PFSK-1 (cell line): ENCODE measurements around the gene DNAH7.

Experiments
- FOXP2 ChIP-seq: optimal IDR thresholded peaks from 2 replicates; pipeline ENCODE3; 2011; ENCODE audit warnings: borderline replicate concordance, control low read depth, inconsistent platforms; ENCODE audit not compliant: insufficient read depth; ENCODE audit errors: extremely low read length, extremely low read depth
- POLR2AphosphoS5 ChIP-seq: IDR thresholded peaks from 2 replicates; pipeline ENCODE4 v1.6.1; 2012; ENCODE audit warnings: low read depth, mild to moderate bottlenecking, control low read depth, low read length, moderate library complexity
- SIN3A ChIP-seq: IDR thresholded peaks from 2 replicates; pipeline ENCODE4 v1.6.1; 2012; ENCODE audit warnings: mild to moderate bottlenecking, low read length, moderate library complexity, borderline replicate concordance; ENCODE audit not compliant: insufficient read depth
- TAF1 ChIP-seq: IDR thresholded peaks from 2 replicates; pipeline ENCODE4 v1.6.1; 2012; ENCODE audit warnings: low read length, control low read depth, borderline replicate concordance; ENCODE audit not compliant: insufficient read depth
- TF ChIP-seq, protein P1 (sequence below), 2 experiments: IDR thresholded peaks; 2 replicates each; pipeline versions ENCODE4 v1.6.1 to v1.8.0; 2011 to 2012; ENCODE audit warnings: low read depth in 2 of 2, low read length in 2 of 2, control low read depth in 1 of 2, inconsistent platforms in 1 of 2, mild to moderate bottlenecking in 1 of 2, moderate library complexity in 1 of 2; ENCODE audit not compliant: insufficient read depth in 1 of 2

Gene DNAH7

GRCh38 chr2:195985741-195986140 lies 82.9 kb downstream of the DNAH7 start:
- TF ChIP-seq POLR2AphosphoS5, result no peak
- TF ChIP-seq SIN3A, result no peak

DNA sequence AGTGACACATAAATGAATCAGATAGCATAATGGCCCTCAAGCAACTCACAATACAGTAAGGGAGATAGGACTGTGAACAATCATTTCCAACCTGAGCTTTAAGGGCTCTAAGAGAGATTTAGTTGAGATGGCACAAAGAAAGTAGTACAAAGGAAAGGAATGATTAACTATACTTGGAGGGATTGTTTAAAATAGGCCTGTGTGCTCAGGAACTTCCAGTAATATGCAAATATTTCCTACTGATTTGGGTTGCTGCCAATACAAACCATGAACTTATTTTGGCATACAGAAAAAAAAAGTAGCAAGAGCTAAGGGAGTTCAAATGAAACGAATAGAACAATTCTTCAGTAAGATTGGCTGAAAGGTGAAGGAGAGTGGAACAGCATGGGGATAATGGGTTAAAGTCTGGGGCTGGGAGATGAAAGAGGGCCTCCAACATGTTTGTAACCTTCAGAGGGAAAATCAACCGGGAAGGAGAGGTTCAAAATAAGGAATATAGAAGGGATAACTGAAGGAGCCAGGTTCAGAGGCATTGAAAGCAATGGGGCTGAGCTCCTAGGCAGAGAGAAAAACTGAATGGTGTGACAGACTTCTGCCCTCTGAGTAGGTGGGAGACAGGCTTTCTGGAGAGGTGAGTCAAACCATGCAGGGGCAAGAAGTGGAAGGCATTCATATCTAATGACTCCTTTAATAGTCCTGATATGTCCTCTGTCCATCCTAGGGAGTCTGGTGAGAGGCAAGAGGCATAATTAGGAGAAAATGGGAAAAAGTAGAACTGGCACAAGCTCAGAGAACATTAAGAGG lies 83.5 kb downstream of the DNAH7 start:
- no peak for TF ChIP-seq TAF1
- no peak for TF ChIP-seq SIN3A
- TF ChIP-seq FOXP2, result no peak
- TF ChIP-seq POLR2AphosphoS5, result no peak
- TF ChIP-seq, protein P1, sequence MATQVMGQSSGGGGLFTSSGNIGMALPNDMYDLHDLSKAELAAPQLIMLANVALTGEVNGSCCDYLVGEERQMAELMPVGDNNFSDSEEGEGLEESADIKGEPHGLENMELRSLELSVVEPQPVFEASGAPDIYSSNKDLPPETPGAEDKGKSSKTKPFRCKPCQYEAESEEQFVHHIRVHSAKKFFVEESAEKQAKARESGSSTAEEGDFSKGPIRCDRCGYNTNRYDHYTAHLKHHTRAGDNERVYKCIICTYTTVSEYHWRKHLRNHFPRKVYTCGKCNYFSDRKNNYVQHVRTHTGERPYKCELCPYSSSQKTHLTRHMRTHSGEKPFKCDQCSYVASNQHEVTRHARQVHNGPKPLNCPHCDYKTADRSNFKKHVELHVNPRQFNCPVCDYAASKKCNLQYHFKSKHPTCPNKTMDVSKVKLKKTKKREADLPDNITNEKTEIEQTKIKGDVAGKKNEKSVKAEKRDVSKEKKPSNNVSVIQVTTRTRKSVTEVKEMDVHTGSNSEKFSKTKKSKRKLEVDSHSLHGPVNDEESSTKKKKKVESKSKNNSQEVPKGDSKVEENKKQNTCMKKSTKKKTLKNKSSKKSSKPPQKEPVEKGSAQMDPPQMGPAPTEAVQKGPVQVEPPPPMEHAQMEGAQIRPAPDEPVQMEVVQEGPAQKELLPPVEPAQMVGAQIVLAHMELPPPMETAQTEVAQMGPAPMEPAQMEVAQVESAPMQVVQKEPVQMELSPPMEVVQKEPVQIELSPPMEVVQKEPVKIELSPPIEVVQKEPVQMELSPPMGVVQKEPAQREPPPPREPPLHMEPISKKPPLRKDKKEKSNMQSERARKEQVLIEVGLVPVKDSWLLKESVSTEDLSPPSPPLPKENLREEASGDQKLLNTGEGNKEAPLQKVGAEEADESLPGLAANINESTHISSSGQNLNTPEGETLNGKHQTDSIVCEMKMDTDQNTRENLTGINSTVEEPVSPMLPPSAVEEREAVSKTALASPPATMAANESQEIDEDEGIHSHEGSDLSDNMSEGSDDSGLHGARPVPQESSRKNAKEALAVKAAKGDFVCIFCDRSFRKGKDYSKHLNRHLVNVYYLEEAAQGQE (IDR thresholded peaks at IDR 0.05; ENCODE audit: insufficient read depth in 1 of 2, low read depth in 2 of 2, low read length in 2 of 2), result no peak

GRCh38 chr2:195967336-195967735 lies 101.3 kb downstream of the DNAH7 start:
- no peak for TF ChIP-seq FOXP2
- TF ChIP-seq POLR2AphosphoS5, result no peak
- TF ChIP-seq, protein P1 (IDR thresholded peaks at IDR 0.05; ENCODE audit: insufficient read depth in 1 of 2, low read depth in 2 of 2, low read length in 2 of 2), result no peak
- no peak for TF ChIP-seq SIN3A
- TF ChIP-seq TAF1, result no peak

DNA sequence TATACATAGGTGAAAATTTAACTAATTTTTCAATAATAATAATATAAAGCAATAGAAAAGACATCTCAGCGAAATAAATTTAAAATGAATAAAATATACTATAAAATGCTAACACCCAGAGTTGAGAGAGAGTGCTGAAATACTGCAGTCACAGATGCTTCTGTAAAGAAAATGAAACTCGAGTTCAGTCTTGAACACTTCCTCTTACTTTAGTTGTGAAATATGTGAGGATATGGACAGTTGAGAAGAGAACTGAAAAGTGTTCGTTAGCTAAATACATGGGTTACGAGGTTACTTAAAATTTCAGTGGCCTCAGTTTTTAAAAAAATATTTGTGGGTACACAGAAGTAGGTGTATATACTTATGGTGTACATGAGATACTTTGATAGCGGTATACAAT lies 106.8 kb downstream of the DNAH7 start:
- no peak for TF ChIP-seq SIN3A
- TF ChIP-seq POLR2AphosphoS5, result no peak
- no peak for TF ChIP-seq TAF1
- TF ChIP-seq FOXP2, result no peak
- TF ChIP-seq, protein P1 (IDR thresholded peaks at IDR 0.05; ENCODE audit: insufficient read depth in 1 of 2, low read depth in 2 of 2, low read length in 2 of 2), result no peak

GRCh38 chr2:195959341-195959740 lies 109.3 kb downstream of the DNAH7 start:
- TF ChIP-seq SIN3A (no peak), POLR2AphosphoS5 (no peak), FOXP2 (no peak), TAF1 (no peak)
- TF ChIP-seq, protein P1 (IDR thresholded peaks at IDR 0.05; ENCODE audit: insufficient read depth in 1 of 2, low read depth in 2 of 2, low read length in 2 of 2), result no peak
